ACC112 (cell line): ENCODE results near the gene DNAJB12.

Source experiments
- H2AFZ ChIP-seq: fragments of 200-600 bp; sonication (generic); one replicate; pipeline ENCODE4 v1.6.0; 2017; ENCODE audit warnings: antibody characterized with exemption, low read length; ENCODE audit not compliant: unreplicated experiment
- H3K27ac ChIP-seq: fragments of 200-600 bp; sonication (generic); 2 replicates; pipeline ENCODE4 v1.5.1; 2014; ENCODE audit warnings: low read depth, mild to moderate bottlenecking, antibody characterized with exemption, low read length, moderate library complexity
- H3K27me3 ChIP-seq: fragments of 200-600 bp; sonication (generic); 2 replicates; pipeline ENCODE4 v1.6.1; 2014; ENCODE audit warnings: mild to moderate bottlenecking, antibody characterized with exemption, low read length, moderate library complexity, mixed read lengths; ENCODE audit not compliant: insufficient read depth
- H3K36me3 ChIP-seq: fragments of 200-600 bp; sonication (generic); 2 replicates; pipeline ENCODE4 v1.6.1; 2016; ENCODE audit warnings: mild to moderate bottlenecking, antibody characterized with exemption, low read length, moderate library complexity, mixed read lengths; ENCODE audit not compliant: insufficient read depth
- H3K4me1 ChIP-seq: fragments of 200-600 bp; sonication (generic); one replicate; pipeline ENCODE4 v1.6.1; 2016; ENCODE audit warnings: low read length, mixed read lengths; ENCODE audit not compliant: insufficient read depth, unreplicated experiment, control insufficient read depth
- H3K4me3 ChIP-seq: fragments of 200-600 bp; sonication (generic); 2 replicates; pipeline ENCODE4 v1.5.1; 2014; ENCODE audit warnings: mild to moderate bottlenecking, low read depth, low read length
- H3K79me2 ChIP-seq: fragments of 200-600 bp; sonication (generic); one replicate; pipeline ENCODE4 v1.6.0; 2016; ENCODE audit warnings: low read length; ENCODE audit not compliant: control insufficient read depth, unreplicated experiment, insufficient read depth

The DNAJB12 gene

GRCh38 chr10:72379062-72379461 is 24.3 kb upstream of the DNAJB12 start:
- Histone ChIP-seq H3K4me3 (no peak overlapping the region), H3K79me2 (no peaks in the 10 kb centered on the region), H3K4me1 (no peaks in the 10 kb centered on the region)

GRCh38 chr10:72375585-72375984 is 20.9 kb upstream of the DNAJB12 start:
- H3K4me3 ChIP-seq = no peak overlapping the region
- no peaks in the 10 kb centered on the region for H3K4me1 ChIP-seq
- H3K79me2 ChIP-seq = no peaks in the 10 kb centered on the region
- no peak overlapping the region for H3K27ac ChIP-seq
- no peaks in the 10 kb centered on the region for H3K36me3 ChIP-seq
- no peaks in the 10 kb centered on the region for H3K27me3 ChIP-seq
- H2AFZ ChIP-seq = no peak overlapping the region

More at GRCh38 chr10:72379062-72379461, 24.3 kb upstream of the DNAJB12 start:
- H3K27ac ChIP-seq = no peak overlapping the region
- H2AFZ ChIP-seq = no peak overlapping the region
- H3K27me3 ChIP-seq = no peaks in the 10 kb centered on the region
- no peaks in the 10 kb centered on the region for H3K36me3 ChIP-seq

GRCh38 chr10:72375173-72375572 is 20.5 kb upstream of the DNAJB12 start:
- no peaks in the 10 kb centered on the region for H3K79me2 ChIP-seq
- no peaks in the 10 kb centered on the region for H3K27me3 ChIP-seq
- no peak overlapping the region for H3K27ac ChIP-seq
- H3K36me3 ChIP-seq = no peaks in the 10 kb centered on the region
- no peaks in the 10 kb centered on the region for H3K4me1 ChIP-seq
- H3K4me3 ChIP-seq = no peak overlapping the region
- no peak overlapping the region for H2AFZ ChIP-seq

GRCh38 chr10:72370201-72370722 is 15.5 kb upstream of the DNAJB12 start:
- H3K36me3 ChIP-seq = no peaks in the 10 kb centered on the region
- no peaks in the 10 kb centered on the region for H3K79me2 ChIP-seq
- H3K27me3 ChIP-seq = no peaks in the 10 kb centered on the region
- no peak overlapping the region for H3K4me3 ChIP-seq
- peaks cover 18% of the 10 kb centered on the region for H3K4me1 ChIP-seq
- no peak overlapping the region for H2AFZ ChIP-seq
- H3K27ac ChIP-seq = no peak overlapping the region

GRCh38 chr10:72367301-72367960 is 12.7 kb upstream of the DNAJB12 start:
- no peaks in the 10 kb centered on the region for H3K36me3 ChIP-seq
- H2AFZ ChIP-seq = no peak overlapping the region
- H3K79me2 ChIP-seq = no peaks in the 10 kb centered on the region
- no peak overlapping the region for H3K4me3 ChIP-seq
- H3K27me3 ChIP-seq = no peaks in the 10 kb centered on the region
- H3K4me1 ChIP-seq = peaks cover 33% of the 10 kb centered on the region
- peak overlapping the region; percentile 76 for H3K27ac ChIP-seq

- no peak overlapping the region for H3K4me3 ChIP-seq
- H3K27ac ChIP-seq = no peak overlapping the region
- no peak overlapping the region for H2AFZ ChIP-seq
- H3K36me3 ChIP-seq = no peaks in the 10 kb centered on the region
- H3K79me2 ChIP-seq = no peaks in the 10 kb centered on the region
- H3K4me1 ChIP-seq = peaks cover 33% of the 10 kb centered on the region
- H3K27me3 ChIP-seq = no peaks in the 10 kb centered on the region
Measured at GRCh38 chr10:72365106-72365895, 10.6 kb upstream of the DNAJB12 start.

- H3K36me3 ChIP-seq = no peaks in the 10 kb centered on the region
- H3K27ac ChIP-seq = peak overlapping the region; percentile 85
- peaks cover 33% of the 10 kb centered on the region for H3K4me1 ChIP-seq
- 0 out of 2 replicates have a peak overlapping the region, but pooled peaks have one; percentile 20 for H3K4me3 ChIP-seq
- no peaks in the 10 kb centered on the region for H3K79me2 ChIP-seq
- H2AFZ ChIP-seq = peak overlapping the region; percentile 4
- no peaks in the 10 kb centered on the region for H3K27me3 ChIP-seq
Measured at GRCh38 chr10:72364239-72364777, 9.6 kb upstream of the DNAJB12 start.

GRCh38 chr10:72356987-72357386 is 2.3 kb upstream of the DNAJB12 start:
- Histone ChIP-seq H3K27me3 (no peaks in the 10 kb centered on the region), H2AFZ (no peak overlapping the region), H3K79me2 (peaks cover 21% of the 10 kb centered on the region), H3K4me1 (peaks cover 15% of the 10 kb centered on the region), H3K4me3 (no peak overlapping the region), H3K27ac (no peak overlapping the region), H3K36me3 (no peaks in the 10 kb centered on the region)

- H2AFZ ChIP-seq = no peak overlapping the region
- H3K4me3 ChIP-seq = no peak overlapping the region
- no peaks in the 10 kb centered on the region for H3K36me3 ChIP-seq
- no peak overlapping the region for H3K27ac ChIP-seq
- H3K4me1 ChIP-seq = peaks cover 15% of the 10 kb centered on the region
- H3K79me2 ChIP-seq = peaks cover 30% of the 10 kb centered on the region
- no peaks in the 10 kb centered on the region for H3K27me3 ChIP-seq
Measured at GRCh38 chr10:72356115-72356514, 1.4 kb upstream of the DNAJB12 start.

- peak overlapping the region; percentile 93 for H2AFZ ChIP-seq
Measured at GRCh38 chr10:72355214-72355555, 466 bp upstream of the DNAJB12 start.

More at GRCh38 chr10:72355214-72355555, 466 bp upstream of the DNAJB12 start:
- peak overlapping the region; percentile 95 for H3K27ac ChIP-seq
- H3K27me3 ChIP-seq = no peaks in the 10 kb centered on the region
- peaks cover 15% of the 10 kb centered on the region for H3K4me1 ChIP-seq
- H3K36me3 ChIP-seq = no peaks in the 10 kb centered on the region
- peaks cover 35% of the 10 kb centered on the region for H3K79me2 ChIP-seq
- peak overlapping the region; percentile 93 for H3K4me3 ChIP-seq
